Endothelial cell of umbilical vein (primary cell): ENCODE data around the gene PDE3A. TPM values are rescaled to one million over a fixed set of nuclear protein-coding genes. Genes with fewer than 3 reads are reported as not detected.

ENCODE experiments used
- BruUV-seq: library from RNA; stranded (reverse); fragments of 400-500 nt; replicated peaks from 2 replicates; lab custom pipeline; 2021; lab: Mats Ljungman, UMichigan
- CTCF ChIA-PET: fragments of 300-600, 350-600 bp; sonication (Branson Sonifier 250); formaldehyde crosslinking; loops from one replicate; lab custom pipeline; 2021; ENCODE audit warnings: antibody characterized with exemption, inconsistent platforms; lab: Charles Lee
- POLR2A ChIA-PET: fragments of 300-600, 350-600 bp; sonication (Branson Sonifier 250); formaldehyde crosslinking; loops from one replicate; lab custom pipeline; 2021; ENCODE audit warnings: antibody characterized with exemption, inconsistent platforms; lab: Charles Lee
- DNase-seq: peaks from one replicate; pipeline ENCODE4 v3.0.0-alpha.2; 2011; ENCODE audit warnings: low read depth, low spot score
- FAIRE-seq: peaks from 2 replicates; lab custom pipeline; 2011; peaks lifted over from hg19 to GRCh38; lab: Jason Lieb, UNC
- H2AFZ ChIP-seq: 2 replicates; pipeline ENCODE4 v1.6.0; 2012; ENCODE audit warnings: low read depth, low read length, control low read depth, inconsistent platforms
- H3K27ac ChIP-seq: 2 replicates; pipeline ENCODE4 v1.5.1; 2011; ENCODE audit warnings: low read depth, mild to moderate bottlenecking, control low read depth, low read length, moderate library complexity; ENCODE audit not compliant: insufficient read depth
- H3K27me3 ChIP-seq, 2 experiments: 2 replicates each; pipeline versions ENCODE4 v1.6.0 to v1.6.1; 2011; ENCODE audit warnings: low read length in 2 of 2, mixed read lengths in 1 of 2; ENCODE audit not compliant: control insufficient read depth in 2 of 2, insufficient read depth in 2 of 2
- H3K36me3 ChIP-seq, 2 experiments: 2 replicates in 1 of 2; 3 replicates in 1 of 2; pipeline ENCODE4 v1.5.1; 2011; ENCODE audit warnings: low read length in 2 of 2, mild to moderate bottlenecking in 1 of 2, moderate library complexity in 1 of 2; ENCODE audit not compliant: control insufficient read depth in 2 of 2, insufficient read depth in 2 of 2; ENCODE audit errors: extremely low read depth in 1 of 2
- H3K4me1 ChIP-seq: 3 replicates; pipeline ENCODE4 v1.5.1; 2011; ENCODE audit warnings: mild to moderate bottlenecking, low read length; ENCODE audit not compliant: control insufficient read depth, insufficient read depth; ENCODE audit errors: extremely low read depth
- H3K4me2 ChIP-seq: 2 replicates; pipeline ENCODE4 v1.6.1; 2011; ENCODE audit warnings: low read length, control low read depth, mixed read lengths; ENCODE audit not compliant: insufficient read depth
- H3K4me3 ChIP-seq, 3 experiments: fragments of 200-600 bp in 1 of 3; sonication (generic), shearing (Covaris generic) in 1 of 3; replicated peaks in 1 of 3; 2 replicates each; pipeline ENCODE4 v1.5.1; 2011 to 2016; ENCODE audit warnings: control low read depth in 3 of 3, low read length in 3 of 3, mild to moderate bottlenecking in 2 of 3, inconsistent platforms in 1 of 3, low read depth in 1 of 3, moderate library complexity in 1 of 3; ENCODE audit not compliant: insufficient read depth in 1 of 3
- H3K79me2 ChIP-seq: 2 replicates; pipeline ENCODE4 v1.6.0; 2012; ENCODE audit warnings: low read length, inconsistent platforms; ENCODE audit not compliant: control insufficient read depth, insufficient read depth
- H3K9ac ChIP-seq: replicated peaks from 2 replicates; pipeline ENCODE3; 2011; ENCODE audit warnings: low read length, control low read depth; ENCODE audit not compliant: insufficient read depth; ENCODE audit errors: extremely low read depth
- H3K9me1 ChIP-seq: replicated peaks from 3 replicates; pipeline ENCODE4 v1.6.0; 2011; ENCODE audit warnings: mild to moderate bottlenecking, low read length; ENCODE audit not compliant: control insufficient read depth, insufficient read depth; ENCODE audit errors: extremely low read depth
- H3K9me3 ChIP-seq: replicated peaks from 2 replicates; pipeline ENCODE4 v1.5.1; 2012; ENCODE audit warnings: low read length, inconsistent platforms; ENCODE audit not compliant: control insufficient read depth, insufficient read depth
- H4K20me1 ChIP-seq: replicated peaks from 2 replicates; pipeline ENCODE3; 2011; ENCODE audit warnings: mild to moderate bottlenecking, low read length; ENCODE audit not compliant: control insufficient read depth, insufficient read depth; ENCODE audit errors: extremely low read depth
- EZH2 ChIP-seq: IDR thresholded peaks from 2 replicates; pipeline ENCODE4 v1.6.1; 2012; ENCODE audit warnings: borderline replicate concordance, low read depth, mild to moderate bottlenecking, moderate library complexity, low read length, inconsistent platforms; ENCODE audit not compliant: severe bottlenecking
- FOS ChIP-seq: IDR thresholded peaks from 2 replicates; pipeline ENCODE4 v1.6.1; 2011; ENCODE audit warnings: mild to moderate bottlenecking, low read length, moderate library complexity, borderline replicate concordance; ENCODE audit not compliant: insufficient read depth
- GATA2 ChIP-seq: IDR thresholded peaks from 2 replicates; pipeline ENCODE4 v1.7.0; 2011; ENCODE audit warnings: low read depth, mild to moderate bottlenecking, moderate library complexity, mixed read lengths, low read length; ENCODE audit not compliant: insufficient read length, insufficient read depth
- JUN ChIP-seq: IDR thresholded peaks from 2 replicates; pipeline ENCODE4 v1.6.1; 2011; ENCODE audit warnings: borderline replicate concordance, low read depth; ENCODE audit not compliant: insufficient read length, insufficient read depth
- MYC ChIP-seq: IDR thresholded peaks from one replicate; pipeline ENCODE4 v1.6.1; 2011; ENCODE audit warnings: mild to moderate bottlenecking, low read depth, low read length
- POLR2A ChIP-seq: IDR thresholded peaks from 2 replicates; pipeline ENCODE4 v1.6.1; 2012; ENCODE audit warnings: low read depth, mild to moderate bottlenecking, control low read depth, low read length
- POLR2AphosphoS5 ChIP-seq: IDR thresholded peaks from 2 replicates; pipeline ENCODE4 v1.6.1; 2012; ENCODE audit warnings: low read depth, mild to moderate bottlenecking, control low read depth, low read length, moderate library complexity; ENCODE audit not compliant: insufficient read depth
- dilution Hi-C: fragments of 300-500 bp; cut with MboI; formaldehyde crosslinking; loops from one replicate; pipeline ENCODE4 v1.15.0; 2019; ENCODE audit warnings: low sequenced_read_pairs; ENCODE audit not compliant: extremely low pct_ligation_motif_present
- intact Hi-C: fragments of 100-400 bp; cut with micrococcal nuclease; formaldehyde crosslinking; loops from one replicate; pipeline ENCODE4 v1.10.0; 2022
- polyA plus RNA-seq, 4 experiments: library from polyadenylated mRNA; depleted of rRNA in 3 of 4; stranded (reverse) in 3 of 4; unstranded in 1 of 4; fragments of >200 nt; gene quantifications; 2 replicates each; pipeline versions ENCODE4 v1.2.1 to v1.2.3, GENCODE V29; 2011 to 2012; ENCODE audit warnings: missing spikeins in 1 of 4
- total RNA-seq: library from RNA; stranded (reverse); gene quantifications from 2 replicates; pipeline ENCODE4 v1.2.3, GENCODE V29; 2021
- TF ChIP-seq, protein P1 (sequence below): IDR thresholded peaks from 2 replicates; pipeline ENCODE4 v1.6.1; 2011; ENCODE audit not compliant: insufficient read depth, insufficient read length
- TF ChIP-seq, protein P2 (sequence below), 2 donors: IDR thresholded peaks; 1 replicate in 1 of 2; 2 replicates in 1 of 2; pipeline ENCODE4 v1.5.1; 2011; ENCODE audit warnings: low read length in 2 of 2, mild to moderate bottlenecking in 2 of 2, moderate library complexity in 2 of 2, control low read depth in 1 of 2, inconsistent platforms in 1 of 2, low read depth in 1 of 2; ENCODE audit not compliant: insufficient read depth in 1 of 2; ENCODE audit errors: extremely low read depth in 1 of 2

Gene PDE3A
- total and polyA plus RNA-seq, 2 donors (not counting 3 experiments of a cell fraction or from before 2014, with no cell fraction given): 14.0 to 27.4 TPM

DNA sequence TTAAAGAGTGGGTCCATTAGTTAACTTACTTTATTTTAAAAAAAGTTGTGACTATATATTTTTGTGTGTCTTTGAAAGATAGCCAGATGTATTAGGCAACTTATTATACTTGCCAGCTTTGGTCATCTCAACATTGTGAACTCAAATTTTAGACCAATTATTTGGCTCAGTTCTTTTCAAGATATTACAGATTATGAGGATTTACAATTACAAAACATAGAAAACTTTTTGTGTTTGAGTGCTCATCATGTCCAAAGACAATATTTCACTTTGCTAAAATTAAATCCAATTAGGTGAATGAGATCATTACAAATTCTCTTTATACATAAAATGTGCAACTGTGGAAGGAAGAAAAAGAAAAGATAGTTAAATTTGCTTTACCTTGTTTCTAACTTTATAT is 18.3 kb upstream of the PDE3A start:
- no peaks in the 10 kb centered on the region for H3K9me3 ChIP-seq
- H3K79me2 ChIP-seq: no peaks in the 10 kb centered on the region
- peak overlapping the region; percentile 20 for H2AFZ ChIP-seq
- H3K36me3 ChIP-seq: no peaks in the 10 kb centered on the region
- H3K27me3 ChIP-seq: no peaks in the 10 kb centered on the region
- dilution Hi-C loops (no loop called here), intact Hi-C loops (loop anchor here (1.0 kb wide), 1 partner anchor 18 kb away; the partner anchor contains the start of gene PDE3A)
- DNase-seq: no peak
- ChIA-PET CTCF (interaction anchor here (1.0 to 2.1 kb wide), 8 partner anchors 11 to 251 kb away, joined by 3 to 7 read pairs (median 4); partner anchors contain the start of gene PDE3A), POLR2A (interaction anchor here (0.6 kb wide), 1 partner anchor 72 kb away, joined by 8 read pairs; no protein-coding TSS in a partner anchor)
- H3K4me2 ChIP-seq: peak overlapping the region; percentile 98
- no peak for FAIRE-seq
- H3K9me1 ChIP-seq: no peaks in the 10 kb centered on the region
- TF ChIP-seq POLR2AphosphoS5: no peak
- no peak for TF ChIP-seq GATA2
- no peak for TF ChIP-seq FOS
- TF ChIP-seq, protein P1, sequence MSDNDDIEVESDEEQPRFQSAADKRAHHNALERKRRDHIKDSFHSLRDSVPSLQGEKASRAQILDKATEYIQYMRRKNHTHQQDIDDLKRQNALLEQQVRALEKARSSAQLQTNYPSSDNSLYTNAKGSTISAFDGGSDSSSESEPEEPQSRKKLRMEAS: no peak
- no peak for TF ChIP-seq EZH2
- no peak for TF ChIP-seq MYC
- TF ChIP-seq, protein P2, sequence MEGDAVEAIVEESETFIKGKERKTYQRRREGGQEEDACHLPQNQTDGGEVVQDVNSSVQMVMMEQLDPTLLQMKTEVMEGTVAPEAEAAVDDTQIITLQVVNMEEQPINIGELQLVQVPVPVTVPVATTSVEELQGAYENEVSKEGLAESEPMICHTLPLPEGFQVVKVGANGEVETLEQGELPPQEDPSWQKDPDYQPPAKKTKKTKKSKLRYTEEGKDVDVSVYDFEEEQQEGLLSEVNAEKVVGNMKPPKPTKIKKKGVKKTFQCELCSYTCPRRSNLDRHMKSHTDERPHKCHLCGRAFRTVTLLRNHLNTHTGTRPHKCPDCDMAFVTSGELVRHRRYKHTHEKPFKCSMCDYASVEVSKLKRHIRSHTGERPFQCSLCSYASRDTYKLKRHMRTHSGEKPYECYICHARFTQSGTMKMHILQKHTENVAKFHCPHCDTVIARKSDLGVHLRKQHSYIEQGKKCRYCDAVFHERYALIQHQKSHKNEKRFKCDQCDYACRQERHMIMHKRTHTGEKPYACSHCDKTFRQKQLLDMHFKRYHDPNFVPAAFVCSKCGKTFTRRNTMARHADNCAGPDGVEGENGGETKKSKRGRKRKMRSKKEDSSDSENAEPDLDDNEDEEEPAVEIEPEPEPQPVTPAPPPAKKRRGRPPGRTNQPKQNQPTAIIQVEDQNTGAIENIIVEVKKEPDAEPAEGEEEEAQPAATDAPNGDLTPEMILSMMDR (IDR thresholded peaks at IDR 0.05; ENCODE audit: extremely low read depth in 1 of 2, insufficient read depth in 1 of 2, low read depth in 1 of 2, low read length in 2 of 2): no peak
- no peak for TF ChIP-seq JUN
- TF ChIP-seq POLR2A: no peak
- no peak overlapping the region for H3K4me3 ChIP-seq
- peaks cover 21% of the 10 kb centered on the region for H3K4me1 ChIP-seq
- H3K9ac ChIP-seq: peak overlapping the region; percentile 74
- H4K20me1 ChIP-seq: no peaks in the 10 kb centered on the region
- TSS peak; percentile 97 for BruUV-seq
- H3K27ac ChIP-seq: peak overlapping the region; percentile 92
